Ascending aorta (tissue), 2 donors: ENCODE data around the gene SORCS1. TPM values are rescaled to one million over a fixed set of nuclear protein-coding genes. Genes with fewer than 3 reads are reported as not detected.

Source experiments
- DNase-seq, 2 donors: peaks; one replicate each; pipeline ENCODE4 v3.0.0-alpha.2; 2019; ENCODE audit warnings: low spot score in 2 of 2
- H3K27ac ChIP-seq, 2 donors: fragments of 200-600 bp; sonication (generic); one replicate each; pipeline ENCODE4 v1.5.1; 2016 to 2017; ENCODE audit warnings: mild to moderate bottlenecking in 1 of 2
- H3K27me3 ChIP-seq: fragments of 200-600 bp; sonication (generic); one replicate; pipeline ENCODE4 v1.5.1; 2017
- H3K36me3 ChIP-seq, 2 donors: fragments of 200-600 bp; sonication (generic); one replicate each; pipeline ENCODE4 v1.5.1; 2016
- H3K4me1 ChIP-seq, 2 donors: fragments of 200-600 bp; sonication (generic); one replicate each; pipeline ENCODE4 v1.5.1; 2016 to 2017; ENCODE audit warnings: mild to moderate bottlenecking in 1 of 2
- H3K4me3 ChIP-seq, 2 donors: fragments of 200-600 bp; sonication (generic); one replicate each; pipeline ENCODE4 v1.5.1; 2016 to 2017; ENCODE audit warnings: mild to moderate bottlenecking in 1 of 2
- H3K9me3 ChIP-seq, 2 donors: fragments of 200-600 bp; sonication (generic); one replicate each; pipeline ENCODE4 v1.5.1; 2016
- CTCF ChIP-seq, 3 experiments: fragments of 200-600 bp in 2 of 3; fragments of 450-650 bp in 1 of 3; sonication (generic) in 2 of 3; IDR thresholded peaks; one replicate each; pipeline ENCODE4 v1.5.1; 2016 to 2019; ENCODE audit warnings: antibody characterized with exemption in 3 of 3, mild to moderate bottlenecking in 1 of 3, moderate library complexity in 1 of 3
- intact Hi-C: fragments of 100-400 bp; cut with DNase I; formaldehyde crosslinking; loops from one replicate; pipeline ENCODE4 v1.15.1; 2023
- total RNA-seq: library from RNA; depleted of rRNA; stranded (reverse); fragments of >200 nt; gene quantifications from one replicate; pipeline ENCODE4 v1.1.0, GENCODE V29; 2016

Gene SORCS1
- total RNA-seq, 1 donor from 2014 or later: not detected

- H3K27ac ChIP-seq: no peak overlapping the region
- H3K27me3 ChIP-seq: no peaks in the 10 kb centered on the region
- H3K4me1 ChIP-seq: no peaks in the 10 kb centered on the region
- DNase-seq: no peak
- no peak overlapping the region for H3K4me3 ChIP-seq
- no peaks in the 10 kb centered on the region for H3K9me3 ChIP-seq
- intact Hi-C loops: no loop called here
- H3K36me3 ChIP-seq: no peaks in the 10 kb centered on the region
- no peak for TF ChIP-seq CTCF (IDR thresholded peaks at IDR 0.05)
These were observed 417.6 kb downstream of the SORCS1 start for GRCh38 chr10:106746868-106747267.

GRCh38 chr10:106741006-106741530 lies 423.4 kb downstream of the SORCS1 start:
- Histone ChIP-seq H3K36me3 (no peaks in the 10 kb centered on the region), H3K27ac (no peak overlapping the region), H3K4me1 (no peaks in the 10 kb centered on the region), H3K4me3 (no peak overlapping the region), H3K9me3 (no peaks in the 10 kb centered on the region), H3K27me3 (no peaks in the 10 kb centered on the region)
- no peak for DNase-seq
- TF ChIP-seq CTCF (IDR thresholded peaks at IDR 0.05): no peak
- intact Hi-C loops: no loop called here

- no peak for TF ChIP-seq CTCF (IDR thresholded peaks at IDR 0.05)
- no peak overlapping the region for H3K4me3 ChIP-seq
- DNase-seq: no peak
- no peaks in the 10 kb centered on the region for H3K4me1 ChIP-seq
- H3K36me3 ChIP-seq: no peaks in the 10 kb centered on the region
- H3K9me3 ChIP-seq: no peaks in the 10 kb centered on the region
- H3K27me3 ChIP-seq: no peaks in the 10 kb centered on the region
- H3K27ac ChIP-seq: no peak overlapping the region
- intact Hi-C loops: no loop called here
These were observed 424.4 kb downstream of the SORCS1 start for GRCh38 chr10:106740071-106740470.

GRCh38 chr10:106734220-106734619 lies 430.3 kb downstream of the SORCS1 start:
- H3K36me3 ChIP-seq: no peaks in the 10 kb centered on the region
- no peak overlapping the region for H3K27ac ChIP-seq
- TF ChIP-seq CTCF (IDR thresholded peaks at IDR 0.05): no peak
- no peak overlapping the region for H3K4me3 ChIP-seq
- DNase-seq: no peak
- H3K27me3 ChIP-seq: no peaks in the 10 kb centered on the region
- no peaks in the 10 kb centered on the region for H3K4me1 ChIP-seq
- H3K9me3 ChIP-seq: no peaks in the 10 kb centered on the region
- intact Hi-C loops: no loop called here

- intact Hi-C loops: no loop called here
- DNase-seq: no peak
- Histone ChIP-seq H3K36me3 (no peaks in the 10 kb centered on the region), H3K4me3 (no peak overlapping the region), H3K27me3 (no peaks in the 10 kb centered on the region), H3K27ac (no peak overlapping the region), H3K4me1 (no peaks in the 10 kb centered on the region), H3K9me3 (no peaks in the 10 kb centered on the region)
- TF ChIP-seq CTCF (IDR thresholded peaks at IDR 0.05): no peak
These were observed 436.3 kb downstream of the SORCS1 start for GRCh38 chr10:106728232-106728631.

GRCh38 chr10:106727170-106727569 lies 437.3 kb downstream of the SORCS1 start:
- H3K36me3 ChIP-seq: no peaks in the 10 kb centered on the region
- no peaks in the 10 kb centered on the region for H3K27me3 ChIP-seq
- no peak for DNase-seq
- no peak for TF ChIP-seq CTCF (IDR thresholded peaks at IDR 0.05)
- H3K9me3 ChIP-seq: no peaks in the 10 kb centered on the region
- no peak overlapping the region for H3K27ac ChIP-seq
- H3K4me1 ChIP-seq: no peaks in the 10 kb centered on the region
- H3K4me3 ChIP-seq: no peak overlapping the region
- intact Hi-C loops: no loop called here
